GM23338 (cell line): ENCODE data around the gene FAM47E. TPM values are rescaled to one million over a fixed set of nuclear protein-coding genes. Genes with fewer than 3 reads are reported as not detected.
"Not testable (repeated sequence)": the region's sequence is repeated elsewhere in the genome, so short reads cannot be mapped to it uniquely, and the experiment has no call there.

ENCODE experiments used
- ATAC-seq: fragments of 200-7000 bp; cut with Tn5 transposase; 3 replicates; pipeline ENCODE4 v1.9.1; 2020
- DNase-seq: peaks from one replicate; pipeline ENCODE4 v3.0.0-alpha.2; 2015; ENCODE audit warnings: low spot score
- H2AFZ ChIP-seq: fragments of 200-600 bp; sonication (generic); 2 replicates; pipeline ENCODE4 v1.8.0; 2016; ENCODE audit warnings: antibody characterized with exemption, mild to moderate bottlenecking, moderate library complexity
- H3F3A ChIP-seq: fragments of 200-600 bp; sonication (generic); replicated peaks from 2 replicates; pipeline ENCODE4 v1.8.0; 2017; ENCODE audit warnings: antibody characterized with exemption, mixed run types, low read depth
- H3K27ac ChIP-seq: fragments of 200-600 bp; sonication (generic); 2 replicates; pipeline ENCODE4 v1.6.1; 2016; ENCODE audit warnings: low read depth
- H3K27me3 ChIP-seq: fragments of 200-600 bp; sonication (generic); 2 replicates; pipeline ENCODE4 v1.8.0; 2016; ENCODE audit warnings: mild to moderate bottlenecking, mixed run types, moderate library complexity; ENCODE audit not compliant: insufficient read depth
- H3K36me3 ChIP-seq: fragments of 200-600 bp; sonication (generic); 2 replicates; pipeline ENCODE4 v1.8.0; 2016; ENCODE audit warnings: mild to moderate bottlenecking; ENCODE audit not compliant: insufficient read depth
- H3K4me1 ChIP-seq: fragments of 200-600 bp; sonication (generic); 2 replicates; pipeline ENCODE4 v1.8.0; 2016; ENCODE audit warnings: mild to moderate bottlenecking, moderate library complexity; ENCODE audit not compliant: insufficient read depth
- H3K4me2 ChIP-seq: fragments of 200-600 bp; sonication (generic); 2 replicates; pipeline ENCODE4 v1.7.1; 2017; ENCODE audit warnings: mixed run types
- H3K4me3 ChIP-seq: fragments of 200-600 bp; sonication (generic); 2 replicates; pipeline ENCODE4 v1.6.1; 2016; ENCODE audit warnings: mixed run types
- H3K79me2 ChIP-seq: fragments of 200-600 bp; sonication (generic); replicated peaks from 2 replicates; pipeline ENCODE4 v1.8.0; 2017; ENCODE audit warnings: mild to moderate bottlenecking; ENCODE audit not compliant: insufficient read depth
- H3K9me2 ChIP-seq: fragments of 200-600 bp; sonication (generic); 2 replicates; pipeline ENCODE4 v1.8.0; 2017; ENCODE audit not compliant: insufficient read depth
- H4K20me1 ChIP-seq: fragments of 200-600 bp; sonication (generic); replicated peaks from 2 replicates; pipeline ENCODE4 v1.8.0; 2017; ENCODE audit warnings: mild to moderate bottlenecking; ENCODE audit not compliant: insufficient read depth
- H3K27ac Mint-ChIP-seq: 2 replicates; pipeline ENCODE4 v1.8.0; 2020; ENCODE audit warnings: inconsistent platforms, mild to moderate bottlenecking, moderate library complexity, mixed read lengths
- H3K27me3 Mint-ChIP-seq: 3 replicates; pipeline ENCODE4 v1.8.0; 2022; ENCODE audit warnings: low read depth, mild to moderate bottlenecking, moderate library complexity, mixed read lengths, inconsistent platforms; ENCODE audit not compliant: insufficient read depth, poor library complexity
- H3K36me3 Mint-ChIP-seq: 3 replicates; pipeline ENCODE4 v1.8.0; 2021; ENCODE audit warnings: low read depth, mild to moderate bottlenecking, inconsistent platforms, moderate library complexity, mixed read lengths
- H3K4me1 Mint-ChIP-seq: 3 replicates; pipeline ENCODE4 v1.8.0; 2020; ENCODE audit warnings: mild to moderate bottlenecking, inconsistent platforms, mixed read lengths
- H3K4me3 Mint-ChIP-seq: 3 replicates; pipeline ENCODE4 v1.8.0; 2021; ENCODE audit warnings: moderate library complexity, mild to moderate bottlenecking, inconsistent platforms, mixed read lengths
- H3K9me3 Mint-ChIP-seq: 3 replicates; pipeline ENCODE4 v1.8.0; 2020; ENCODE audit warnings: moderate library complexity, mild to moderate bottlenecking, inconsistent platforms, mixed read lengths
- CREB1 ChIP-seq: fragments of 250-450 bp; sonication (Bioruptor Pico); IDR thresholded peaks from 2 replicates; pipeline ENCODE4 v1.5.0; 2020; ENCODE audit warnings: low read depth, mild to moderate bottlenecking, moderate library complexity
- CTCF ChIP-seq, 2 experiments: fragments of 200-600 bp in 1 of 2; sonication (generic) in 1 of 2; conservative IDR thresholded peaks; 2 replicates each; pipeline versions ENCODE4 v1.5.1 to v1.6.1; 2016 to 2017; ENCODE audit warnings: antibody characterized with exemption in 2 of 2, low read depth in 2 of 2, mild to moderate bottlenecking in 2 of 2, moderate library complexity in 1 of 2
- NANOG ChIP-seq: IDR thresholded peaks from 2 replicates; pipeline ENCODE4 v1.6.1; 2016; ENCODE audit warnings: antibody characterized with exemption, borderline replicate concordance
- POLR2AphosphoS5 ChIP-seq: IDR thresholded peaks from 2 replicates; pipeline ENCODE4 v1.6.1; 2016; ENCODE audit warnings: antibody characterized with exemption, low read depth
- ZNF114 ChIP-seq: fragments of 250-450 bp; sonication (Bioruptor Pico); IDR thresholded peaks from 2 replicates; pipeline ENCODE4 v1.5.0; 2020; ENCODE audit warnings: mild to moderate bottlenecking, moderate library complexity
- ZNF331 ChIP-seq: fragments of 250-450 bp; sonication (Bioruptor Pico); IDR thresholded peaks from 2 replicates; pipeline ENCODE4 v1.5.0; 2020; ENCODE audit warnings: low read depth, mild to moderate bottlenecking, moderate library complexity
- ZNF462 ChIP-seq: fragments of 250-450 bp; sonication (Bioruptor Pico); IDR thresholded peaks from 2 replicates; pipeline ENCODE4 v1.5.0; 2020; ENCODE audit warnings: mild to moderate bottlenecking, moderate library complexity
- polyA plus RNA-seq: library from polyadenylated mRNA; unstranded; fragments of >200 nt; fragmentation: Nextera tagmentation; extraction: Ambion mirVana; gene quantifications from 2 replicates; pipeline ENCODE4 v1.2.1, GENCODE V29; 2016
- total RNA-seq: library from RNA; depleted of rRNA; stranded (reverse); fragments of >200 nt; shearing (Covaris generic); gene quantifications from 2 replicates; pipeline ENCODE4 v1.2.3, GENCODE V29; 2014

Gene FAM47E
- total and polyA plus RNA-seq, 2 experiments from 2014 or later, result 0.66 to 2.3 TPM

GRCh38 chr4:76243877-76244276 is 7.6 kb upstream of the FAM47E start:
- not testable (repeated sequence) for H3K79me2 ChIP-seq, H3K4me1 ChIP-seq, H4K20me1 ChIP-seq, H3K4me3 Mint-ChIP-seq, H3K9me3 Mint-ChIP-seq, ATAC-seq, H2AFZ ChIP-seq, H3F3A ChIP-seq, H3K27ac Mint-ChIP-seq, DNase-seq, H3K27ac ChIP-seq, H3K27me3 Mint-ChIP-seq, H3K27me3 ChIP-seq, H3K4me2 ChIP-seq, H3K9me2 ChIP-seq, H3K36me3 ChIP-seq, H3K4me1 Mint-ChIP-seq, H3K4me3 ChIP-seq, H3K36me3 Mint-ChIP-seq

GRCh38 chr4:76246025-76246424 is 5.5 kb upstream of the FAM47E start:
- H3K9me3 Mint-ChIP-seq, result no peaks in the 10 kb centered on the region
- Histone ChIP-seq H3K4me2 (no peak overlapping the region), H3K9me2 (no peaks in the 10 kb centered on the region), H3F3A (no peaks in the 10 kb centered on the region), H3K27ac (no peak overlapping the region), H3K27me3 (peaks cover 12% of the 10 kb centered on the region; the same call in 1 of the 2 replicates), H2AFZ (no peak overlapping the region), H3K4me3 (no peak overlapping the region), H3K79me2 (no peaks in the 10 kb centered on the region), H3K36me3 (no peaks in the 10 kb centered on the region), H3K4me1 (peaks cover 10% of the 10 kb centered on the region), H4K20me1 (no peaks in the 10 kb centered on the region)
- DNase-seq (no peak), ATAC-seq (peak; percentile 57)
- TF ChIP-seq CTCF (conservative IDR thresholded peaks at IDR 0.05; ENCODE audit: low read depth in 2 of 2) (peak in 1 of 2 experiments; percentile 32; a peak in 1 of 4 replicates), POLR2AphosphoS5 (no peak)
- H3K27ac Mint-ChIP-seq, result no peak overlapping the region
- H3K4me3 Mint-ChIP-seq, result no peak overlapping the region
- H3K4me1 Mint-ChIP-seq, result peaks cover 9% of the 10 kb centered on the region
- H3K27me3 Mint-ChIP-seq, result peaks cover 11% of the 10 kb centered on the region
- H3K36me3 Mint-ChIP-seq, result no peaks in the 10 kb centered on the region

- no peaks in the 10 kb centered on the region for H3K36me3 Mint-ChIP-seq
- no peaks in the 10 kb centered on the region for H3K9me2 ChIP-seq
- no peak overlapping the region for H2AFZ ChIP-seq
- H3K4me3 ChIP-seq, result no peak overlapping the region
- DNase-seq, result no peak
- H4K20me1 ChIP-seq, result no peaks in the 10 kb centered on the region
- no peak overlapping the region for H3K4me2 ChIP-seq
- H3K27ac Mint-ChIP-seq, result no peak overlapping the region
- no peak overlapping the region for H3K27ac ChIP-seq
- peaks cover 18% of the 10 kb centered on the region for H3K27me3 ChIP-seq
- H3K4me1 Mint-ChIP-seq, result peaks cover 13% of the 10 kb centered on the region
- H3K27me3 Mint-ChIP-seq, result peaks cover 15% of the 10 kb centered on the region
- no peak for ATAC-seq
- peaks cover 10% of the 10 kb centered on the region for H3K4me1 ChIP-seq
- H3K4me3 Mint-ChIP-seq, result no peak overlapping the region
- H3F3A ChIP-seq, result no peaks in the 10 kb centered on the region
- H3K9me3 Mint-ChIP-seq, result no peaks in the 10 kb centered on the region; the same call in 2 of the 3 replicates
- no peaks in the 10 kb centered on the region for H3K36me3 ChIP-seq
- no peaks in the 10 kb centered on the region for H3K79me2 ChIP-seq
- TF ChIP-seq CTCF (conservative IDR thresholded peaks at IDR 0.05; ENCODE audit: low read depth in 2 of 2), result no peak
- no peak for TF ChIP-seq ZNF462 (CRISPR knock-in tag)
- no peak for TF ChIP-seq ZNF114 (CRISPR knock-in tag)
- TF ChIP-seq CREB1 (CRISPR knock-in tag), result no peak
- no peak for TF ChIP-seq POLR2AphosphoS5
- TF ChIP-seq ZNF331 (CRISPR knock-in tag), result no peak
- TF ChIP-seq NANOG, result no peak
These were observed 4.7 kb upstream of the FAM47E start for GRCh38 chr4:76246852-76247251.
